ENCODE results near the gene SEZ6L.

SEZ6L gene

DNA sequence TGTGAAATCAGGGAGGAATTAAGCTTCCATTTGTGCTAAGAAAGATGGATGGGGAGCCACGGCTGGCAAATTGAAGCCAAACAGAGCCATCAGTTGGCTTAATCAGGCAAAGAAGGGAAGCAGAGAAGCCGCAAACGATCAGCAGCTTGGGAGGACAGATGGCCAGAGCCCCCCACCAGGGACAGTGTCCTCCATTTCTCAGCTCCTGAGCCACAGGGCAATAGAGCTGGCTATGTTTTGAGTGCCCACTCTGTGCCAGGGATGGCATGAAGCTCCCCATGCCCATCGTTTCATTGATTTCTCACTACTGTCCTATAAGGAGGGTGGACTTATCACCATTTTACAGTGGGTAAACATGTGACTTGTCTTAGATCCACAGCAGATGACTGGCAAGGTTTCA lies 133.5 kb downstream of the SEZ6L start:
- no peak for DNase-seq

DNA sequence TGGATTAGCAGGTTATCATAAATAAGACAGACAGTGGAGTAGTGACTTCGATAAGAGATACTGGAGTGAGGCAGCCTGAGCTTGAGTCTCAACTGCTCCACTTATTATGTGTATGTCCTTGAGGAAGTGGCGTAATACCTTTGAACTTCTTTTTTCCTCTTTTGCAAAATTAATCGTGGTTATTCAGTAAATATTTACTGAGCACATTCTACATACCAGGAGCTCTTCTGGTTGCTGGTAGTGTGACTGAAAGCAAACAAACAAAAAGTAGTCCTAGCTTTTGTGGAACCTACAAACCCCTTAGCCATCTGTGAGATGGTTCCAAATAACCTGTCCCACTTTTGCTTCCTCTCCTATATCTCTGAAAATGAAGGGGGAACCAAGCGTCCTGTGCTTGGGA lies 134.2 kb downstream of the SEZ6L start:
- DNase-seq, result no peak

DNA sequence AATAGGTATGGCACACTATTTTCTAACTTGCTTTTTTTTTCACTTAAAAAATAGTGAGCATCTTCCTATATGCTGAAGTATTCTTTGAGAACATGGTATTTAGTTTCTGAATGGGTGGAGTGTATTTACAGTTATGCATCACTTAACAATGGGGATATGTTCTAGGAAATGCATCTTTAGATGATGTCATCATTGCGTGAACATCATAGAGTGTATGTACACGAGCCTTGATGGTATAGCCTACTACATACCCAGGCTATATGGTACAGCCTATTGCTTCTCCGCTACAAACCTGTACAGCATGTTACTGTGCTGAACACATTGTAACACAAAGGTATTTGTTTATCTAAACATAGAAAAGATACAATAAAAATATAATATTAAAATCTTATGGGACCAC lies 135.5 kb downstream of the SEZ6L start:
- no peak for DNase-seq

DNA sequence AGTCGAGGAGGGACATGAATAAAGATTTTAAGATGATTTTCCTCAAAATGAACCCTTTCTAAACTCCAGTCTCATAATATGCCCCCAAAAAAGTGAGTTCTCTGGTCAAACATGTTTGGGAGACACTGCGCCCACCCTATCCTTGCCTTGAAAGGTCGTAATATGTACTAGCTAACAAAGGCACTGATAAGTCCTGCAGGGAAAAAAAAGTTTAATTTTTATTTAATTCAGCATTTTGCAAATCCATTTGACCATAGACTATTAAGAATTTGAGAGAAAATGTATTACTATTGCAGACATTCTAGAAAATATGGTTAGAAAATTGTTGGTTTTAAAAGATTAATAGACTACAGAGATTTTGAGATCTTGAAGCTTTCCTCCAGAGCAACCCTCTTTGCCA lies 139.2 kb downstream of the SEZ6L start:
- no peak for DNase-seq

DNA sequence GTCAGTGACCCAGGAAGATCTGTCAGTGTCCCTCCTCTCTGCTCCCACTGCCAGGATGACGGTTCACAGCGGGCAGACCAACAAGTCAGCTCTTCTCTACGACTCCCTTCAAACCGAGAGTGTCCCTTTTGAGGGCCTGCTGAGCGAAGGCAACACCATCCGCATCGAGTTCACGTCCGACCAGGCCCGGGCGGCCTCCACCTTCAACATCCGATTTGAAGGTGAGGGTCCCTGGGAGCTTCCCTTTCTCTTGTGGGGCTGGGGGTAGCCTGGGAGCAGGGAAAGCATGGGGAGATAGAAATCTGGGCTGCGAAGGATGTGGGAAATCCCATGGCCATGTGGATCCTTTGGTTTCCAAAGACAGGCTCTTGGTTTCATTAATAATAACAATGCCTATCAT lies 141.4 kb downstream of the SEZ6L start:
- no peak for DNase-seq

DNA sequence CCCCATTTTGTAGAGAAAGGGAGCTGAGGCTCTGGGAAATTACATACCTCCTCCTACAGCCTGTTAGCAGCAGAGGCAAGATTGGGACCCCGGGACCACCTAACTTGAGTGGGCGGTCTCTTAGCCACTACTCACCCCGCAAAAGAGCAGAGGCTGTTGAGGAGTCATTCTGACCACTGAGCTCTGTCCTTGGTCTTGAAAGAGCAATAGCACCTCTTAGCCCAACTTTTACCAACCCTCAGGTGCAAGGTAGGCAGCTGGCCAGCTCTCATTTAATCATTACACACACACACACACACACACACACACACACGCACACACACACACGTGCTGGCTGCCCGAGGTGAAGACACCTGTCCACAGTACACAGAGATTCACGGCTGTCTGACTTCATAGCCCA lies 144.0 kb downstream of the SEZ6L start:
- no peak for DNase-seq

DNA sequence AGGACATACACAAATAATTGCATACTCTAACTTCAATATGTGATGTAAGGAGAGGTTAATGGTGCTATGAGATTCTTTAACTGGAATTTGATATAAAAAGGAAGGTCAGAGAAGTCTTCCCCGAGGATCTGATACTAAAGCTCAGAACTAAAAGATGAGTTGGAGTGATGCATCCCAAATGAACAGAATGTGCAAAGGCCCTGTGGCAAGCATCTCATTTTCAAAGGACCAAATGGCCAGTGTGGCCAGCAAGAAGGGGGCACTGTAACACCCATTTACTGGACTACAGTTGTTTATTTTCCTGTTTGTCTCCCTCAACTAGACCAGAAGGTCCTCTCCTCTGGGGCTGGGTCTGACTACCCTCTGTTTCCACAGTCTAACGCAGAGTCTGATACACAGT lies 144.9 kb downstream of the SEZ6L start:
- DNase-seq, result no peak

DNA sequence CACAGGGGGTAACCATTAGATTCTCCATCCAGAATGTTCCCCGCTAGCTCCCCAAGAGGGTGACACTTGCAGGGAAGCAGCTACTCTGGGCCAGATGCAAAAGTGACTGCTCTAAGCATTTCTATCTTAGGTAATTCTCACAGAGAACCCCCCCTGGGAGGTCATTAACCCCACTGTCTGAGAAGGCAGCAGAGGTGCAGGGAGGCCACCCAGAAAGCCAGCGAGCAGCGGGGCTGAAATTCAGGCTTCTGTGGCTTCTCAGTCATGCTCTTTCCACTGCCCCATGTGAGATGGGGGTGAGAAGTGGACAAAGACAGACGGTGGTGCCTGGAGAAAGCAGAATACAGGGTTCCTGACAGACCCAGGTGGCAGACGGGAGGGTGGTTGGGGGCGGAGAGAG lies 145.4 kb downstream of the SEZ6L start:
- DNase-seq, result no peak

DNA sequence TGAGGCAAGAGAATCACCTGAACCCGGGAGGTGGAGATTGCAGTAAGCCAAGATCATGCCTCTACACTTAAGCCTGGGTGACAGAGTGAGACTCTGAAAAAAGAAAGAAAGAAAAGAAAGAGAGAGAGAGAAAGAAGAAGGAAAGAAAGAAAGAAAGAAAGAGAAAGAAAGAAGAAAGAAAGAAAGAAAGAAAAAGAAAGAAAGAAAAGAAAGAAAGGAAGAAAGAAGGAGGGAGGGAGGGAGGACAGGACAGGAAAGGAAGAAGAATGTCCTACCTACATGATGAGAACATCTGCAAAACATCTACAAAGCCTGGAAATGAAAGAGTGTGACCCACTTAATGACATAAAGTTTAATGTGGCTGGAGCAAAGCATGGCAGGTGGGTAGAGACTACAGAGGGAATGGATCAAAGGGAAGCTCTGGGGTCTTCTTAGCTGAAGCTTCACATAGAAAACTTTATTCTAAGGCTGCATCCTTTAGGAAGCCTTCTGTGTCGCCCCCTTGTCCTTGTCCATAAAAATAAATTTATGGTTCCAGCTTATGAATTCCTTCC lies 147.5 kb downstream of the SEZ6L start:
- DNase-seq, result no peak

DNA sequence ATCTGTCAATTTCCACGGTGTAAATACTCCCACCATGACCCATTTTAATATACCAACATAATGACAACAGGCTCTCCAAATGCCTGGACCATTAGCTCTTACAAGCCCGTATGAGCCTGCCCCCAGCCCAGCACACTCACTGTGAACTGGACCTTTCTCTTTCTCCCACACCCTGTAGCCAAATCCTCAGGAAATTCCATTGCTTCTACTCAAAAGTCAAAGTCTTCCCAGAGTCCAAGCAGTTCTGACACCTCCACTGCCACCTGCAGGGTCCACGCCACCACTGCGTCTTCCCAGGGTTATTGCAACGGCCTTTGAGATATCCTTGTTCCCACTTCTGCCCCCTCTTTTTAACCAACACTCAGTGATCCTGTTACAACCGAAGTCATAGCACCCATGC lies 149.7 kb downstream of the SEZ6L start:
- DNase-seq, result peak in 1 of 2 experiments; percentile 10

DNA sequence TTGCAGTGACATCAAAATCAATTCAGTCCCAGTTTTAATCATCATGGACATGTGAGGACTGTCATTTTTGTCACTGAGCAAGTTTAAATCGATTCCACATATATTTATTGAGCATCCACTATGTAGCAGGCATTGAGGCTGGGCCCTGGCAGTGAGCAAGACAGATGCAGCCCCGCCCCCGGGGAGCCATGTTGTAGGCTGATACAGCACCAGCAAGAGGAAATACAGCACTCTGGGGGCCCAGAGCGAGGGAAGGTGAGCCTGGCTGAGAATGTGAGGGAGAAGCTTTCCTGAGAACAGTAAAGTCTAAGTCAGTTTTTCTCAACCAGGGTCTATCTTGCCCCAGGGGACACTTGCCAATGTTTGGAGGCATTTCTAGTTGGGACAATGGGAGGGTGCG lies 151.2 kb downstream of the SEZ6L start:
- no peak for DNase-seq

DNA sequence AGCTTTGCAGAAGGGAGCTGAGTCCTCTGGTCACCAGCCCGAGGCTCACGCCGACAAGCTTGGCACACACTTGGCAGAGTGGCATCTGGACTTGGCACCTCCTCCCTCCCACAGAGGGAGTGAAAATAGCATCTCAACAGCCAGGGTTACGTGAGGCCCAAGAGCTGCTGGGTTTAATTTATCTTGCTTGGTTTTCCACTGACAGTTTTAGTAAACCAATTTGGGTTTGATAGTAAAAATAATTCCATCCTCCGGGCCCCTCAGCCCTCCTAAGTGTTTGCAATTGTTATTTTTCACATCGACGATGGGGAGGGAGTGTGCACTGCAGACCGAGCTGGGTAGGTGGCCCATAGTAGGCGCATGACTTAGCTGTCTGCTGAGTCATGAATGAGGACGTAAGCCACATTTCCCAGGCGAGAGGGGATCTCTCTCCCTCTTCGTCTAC lies 152.2 kb downstream of the SEZ6L start:
- no peak for DNase-seq

DNA sequence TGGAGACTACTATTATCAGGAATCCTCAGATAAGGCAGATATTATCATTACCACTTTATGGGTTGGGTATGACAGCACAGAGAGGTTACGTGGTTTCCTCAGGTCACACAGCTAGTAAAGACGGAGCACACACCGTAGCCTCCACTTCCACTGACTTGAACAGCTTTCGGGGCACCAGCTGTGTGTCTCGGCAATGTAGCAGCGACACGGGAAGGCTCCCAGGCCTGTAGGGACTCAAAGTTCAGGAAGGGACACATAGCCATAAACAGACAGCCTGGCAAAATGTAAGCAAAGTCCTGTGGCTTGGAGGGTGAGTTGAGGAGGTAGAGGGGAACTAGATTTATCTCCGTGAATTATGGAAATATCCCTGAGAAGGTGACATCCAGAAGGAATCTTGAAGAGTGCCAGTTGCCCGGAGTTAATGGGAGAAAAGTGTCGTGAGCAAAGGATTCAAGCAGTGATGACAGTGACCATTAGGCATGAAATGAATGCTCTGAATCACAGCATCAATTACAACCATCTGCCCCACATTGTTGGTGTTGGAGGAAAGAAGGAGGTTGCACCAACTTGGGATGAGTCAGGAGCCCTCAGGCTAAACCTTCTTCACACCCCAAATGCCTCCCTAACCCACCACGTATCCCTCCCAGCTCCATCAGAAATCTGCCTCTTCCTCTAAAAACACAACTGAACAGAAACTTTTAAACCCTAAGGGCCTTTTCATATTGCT lies 153.1 kb downstream of the SEZ6L start:
- DNase-seq, result no peak

DNA sequence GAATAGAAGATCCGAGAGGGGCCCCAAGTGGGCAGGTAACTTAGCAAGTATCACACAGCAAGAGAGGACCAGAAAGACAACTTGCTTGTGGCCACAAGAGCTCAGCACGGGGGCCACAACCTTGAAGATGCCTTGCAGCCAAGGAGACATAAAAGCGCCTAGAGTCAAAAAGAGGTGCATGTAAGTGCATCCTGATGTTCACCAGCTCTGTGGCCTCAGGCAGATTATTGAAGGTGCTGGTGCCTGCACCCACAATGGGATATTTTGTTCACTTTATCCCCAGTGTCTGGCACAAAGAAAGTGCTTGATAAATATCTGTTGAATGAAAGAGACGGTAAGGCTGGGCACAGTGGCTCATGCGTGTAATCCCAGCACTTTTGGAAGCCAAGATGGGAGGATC lies 153.8 kb downstream of the SEZ6L start:
- DNase-seq, result no peak

DNA sequence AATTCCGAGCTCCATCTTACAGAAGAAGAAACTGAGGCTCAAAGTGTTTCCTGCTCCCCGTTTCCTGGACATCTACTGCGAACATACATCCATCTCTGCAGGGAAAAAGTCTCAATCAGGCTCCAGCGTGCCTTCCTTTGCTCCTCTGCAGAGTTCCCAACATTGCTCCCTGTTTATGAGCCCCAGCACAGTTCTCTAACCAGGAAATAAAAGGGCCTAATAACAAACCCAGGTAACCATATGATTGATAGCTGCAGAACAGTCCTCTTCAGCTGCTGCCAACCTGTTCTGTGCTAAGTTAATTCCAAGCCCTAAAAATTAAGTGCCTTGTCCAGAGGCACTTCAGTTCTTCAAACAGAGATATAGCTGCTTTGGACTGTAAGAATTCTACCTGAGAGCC lies 154.9 kb downstream of the SEZ6L start:
- no peak for DNase-seq

DNA sequence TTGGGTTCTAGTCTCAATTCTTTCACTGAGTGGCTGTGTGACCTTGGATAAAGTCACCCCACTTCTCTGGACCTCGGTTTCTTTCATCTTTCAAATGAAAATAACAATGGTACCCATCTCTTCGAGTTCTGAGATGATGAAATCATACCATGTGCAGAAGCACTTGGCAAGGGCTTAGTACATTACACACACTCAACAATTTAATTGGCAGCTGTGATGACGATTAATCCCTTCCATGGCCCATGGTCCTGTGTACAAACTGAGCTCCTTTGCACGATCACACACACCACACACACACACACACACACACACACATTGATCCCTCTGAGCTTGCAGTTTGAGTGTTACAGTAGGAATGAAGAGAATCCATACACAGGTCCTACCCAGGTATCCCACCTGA lies 156.4 kb downstream of the SEZ6L start:
- DNase-seq, result no peak

DNA sequence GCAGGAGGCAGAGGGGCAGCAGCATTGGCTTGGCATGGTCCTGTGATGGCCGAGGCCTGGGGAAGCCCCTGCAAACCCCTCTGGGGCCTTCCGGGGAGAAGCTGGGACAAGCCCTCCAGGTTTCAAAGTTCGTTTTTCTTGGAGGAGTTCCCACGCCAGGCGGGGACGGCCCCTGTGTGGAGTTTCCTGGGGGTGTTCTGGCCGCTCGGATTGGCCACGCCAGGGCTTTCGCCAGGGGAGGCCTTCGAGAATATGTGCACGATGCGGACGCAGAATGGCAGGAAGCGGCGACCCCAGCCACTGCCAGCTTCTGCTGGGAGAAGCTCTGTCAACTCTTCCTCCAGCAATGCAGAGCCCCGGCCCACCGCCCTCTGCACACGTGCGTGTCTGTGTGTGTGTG lies 157.5 kb downstream of the SEZ6L start:
- DNase-seq, result no peak

DNA sequence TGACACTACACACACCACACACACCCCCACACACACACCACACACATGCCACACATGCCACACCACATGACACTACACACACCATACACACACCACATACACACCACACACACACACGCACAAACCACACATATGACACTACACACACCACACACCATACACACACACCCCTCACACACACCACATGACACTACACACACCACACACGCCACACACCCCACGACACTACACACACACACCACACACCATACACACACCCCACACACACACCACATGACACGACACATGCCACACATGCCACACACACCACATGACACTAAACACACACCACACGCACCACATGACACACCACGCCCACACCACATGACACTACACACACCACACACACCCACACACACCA lies 158.0 kb downstream of the SEZ6L start:
- DNase-seq, result no peak

DNA sequence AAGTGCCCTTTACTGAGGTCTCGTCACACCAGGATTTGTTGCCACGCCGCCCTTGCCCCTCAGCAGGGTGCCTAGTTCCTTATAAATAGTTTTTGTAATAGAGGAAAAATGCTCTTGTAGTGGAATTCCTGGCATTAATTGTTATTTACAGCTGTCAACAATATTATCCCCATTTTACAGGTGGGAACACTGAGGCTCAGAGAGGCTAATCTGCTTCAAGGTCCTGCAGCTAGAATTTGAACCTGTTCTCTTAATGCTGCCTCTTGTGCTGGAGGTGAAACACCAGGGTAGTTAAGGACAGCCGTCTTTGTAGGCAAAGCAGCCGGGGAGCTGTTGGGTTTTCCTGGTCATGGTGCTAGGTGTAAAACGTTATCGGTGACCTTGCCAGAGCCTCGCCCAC lies 159.0 kb downstream of the SEZ6L start:
- DNase-seq, result no peak

DNA sequence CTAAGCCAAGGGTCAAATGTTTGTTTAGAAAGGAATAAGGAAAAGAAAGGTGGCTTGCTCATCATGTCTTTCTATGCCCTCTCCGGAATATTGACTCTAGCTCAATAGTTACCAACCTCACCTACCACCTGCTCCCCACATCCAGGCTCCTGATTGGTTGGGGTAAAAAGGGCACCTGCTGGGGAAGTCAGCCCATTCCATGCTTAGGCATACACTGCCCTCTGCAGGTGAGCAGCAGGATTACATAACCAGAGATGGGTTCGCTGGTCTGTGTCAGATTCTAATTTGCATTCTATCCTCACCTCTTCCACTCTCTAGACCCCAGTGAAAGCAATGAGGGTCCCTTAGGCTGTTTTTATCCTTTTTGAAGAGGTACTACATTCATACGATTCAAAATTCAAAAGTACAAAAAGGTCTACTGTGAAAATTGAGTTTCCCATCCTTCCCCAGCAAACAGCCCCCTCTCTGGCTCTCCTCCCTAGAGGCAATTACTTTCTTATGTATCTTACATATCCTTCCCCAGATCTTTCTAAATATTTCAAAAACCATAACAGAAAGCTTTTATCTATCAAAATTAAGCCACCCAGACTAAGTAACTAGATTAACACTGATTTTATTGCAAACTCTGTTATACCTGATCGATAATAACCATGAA lies 161.8 kb downstream of the SEZ6L start:
- peak; percentile 65 to 78 for DNase-seq

DNA sequence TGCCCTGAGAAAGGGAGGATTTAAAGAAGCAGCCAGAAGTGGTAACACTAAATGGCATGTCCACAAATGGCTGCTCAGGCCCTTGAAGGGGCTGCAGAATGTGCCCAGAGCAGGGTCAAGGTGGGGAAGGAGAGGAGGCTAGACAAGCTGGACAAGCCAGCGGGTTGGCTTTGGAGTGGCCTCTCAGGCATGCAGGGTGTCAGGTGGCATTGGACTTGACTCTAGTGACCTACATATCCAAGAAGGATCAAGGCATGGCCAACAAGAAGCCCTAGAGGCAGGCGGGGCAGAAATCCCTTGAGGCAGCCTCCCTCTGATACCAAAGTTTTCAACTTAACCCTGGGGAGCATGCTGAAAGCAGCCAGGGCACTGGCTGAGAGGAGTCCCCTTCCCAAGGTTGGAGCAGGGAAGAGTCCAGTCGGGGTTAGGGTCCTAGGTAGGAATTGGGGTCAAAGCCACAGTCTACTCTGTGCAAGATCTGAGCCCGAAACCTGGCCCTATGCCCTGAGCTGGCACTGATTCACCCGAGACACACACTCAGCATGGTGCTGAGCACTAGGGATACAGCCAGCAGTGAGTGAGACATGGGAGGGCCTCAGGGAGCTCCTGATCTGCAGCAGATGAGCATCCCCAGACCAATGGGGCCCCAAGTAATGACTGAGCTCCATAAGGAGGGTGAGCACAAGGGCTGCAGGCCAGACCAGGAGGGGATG lies 164.0 kb downstream of the SEZ6L start:
- no peak for DNase-seq

DNA sequence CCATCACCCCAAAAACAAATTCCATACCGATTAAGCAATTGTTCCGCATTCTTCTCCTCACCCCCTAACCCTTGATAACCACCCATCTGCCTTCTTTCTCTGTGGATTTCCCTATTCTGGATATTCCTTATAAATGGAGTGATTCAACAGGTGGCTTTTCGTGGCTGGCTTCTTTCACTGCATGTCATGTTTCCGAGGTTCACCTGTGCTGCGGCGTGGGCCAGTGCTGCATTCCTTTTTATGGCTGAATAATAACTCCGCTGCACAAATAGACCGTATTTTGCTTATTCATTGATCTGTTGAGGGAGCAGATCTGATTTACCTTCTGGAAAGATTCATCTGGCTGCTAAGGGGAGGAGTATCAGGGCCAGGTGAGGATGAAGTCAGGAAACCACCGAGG lies 165.0 kb downstream of the SEZ6L start:
- no peak for DNase-seq

DNA sequence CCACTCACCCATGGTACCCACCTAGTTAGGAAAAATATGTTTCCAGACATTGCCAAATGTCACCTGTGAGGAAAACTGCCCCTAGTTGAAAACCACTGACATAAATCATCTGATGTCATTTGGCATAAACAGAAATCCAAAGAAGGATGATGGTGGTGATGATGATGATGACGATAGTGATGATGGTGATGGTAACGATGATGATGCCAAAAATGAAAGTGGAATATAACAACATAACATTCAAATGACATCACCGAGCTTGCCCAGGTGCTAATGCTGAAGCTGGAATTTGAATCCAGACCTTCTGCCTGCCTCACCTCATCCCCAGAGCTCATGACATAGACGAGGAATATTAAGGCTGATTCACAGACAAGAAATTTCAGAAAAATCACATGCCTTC lies 167.5 kb downstream of the SEZ6L start:
- DNase-seq, result no peak

DNA sequence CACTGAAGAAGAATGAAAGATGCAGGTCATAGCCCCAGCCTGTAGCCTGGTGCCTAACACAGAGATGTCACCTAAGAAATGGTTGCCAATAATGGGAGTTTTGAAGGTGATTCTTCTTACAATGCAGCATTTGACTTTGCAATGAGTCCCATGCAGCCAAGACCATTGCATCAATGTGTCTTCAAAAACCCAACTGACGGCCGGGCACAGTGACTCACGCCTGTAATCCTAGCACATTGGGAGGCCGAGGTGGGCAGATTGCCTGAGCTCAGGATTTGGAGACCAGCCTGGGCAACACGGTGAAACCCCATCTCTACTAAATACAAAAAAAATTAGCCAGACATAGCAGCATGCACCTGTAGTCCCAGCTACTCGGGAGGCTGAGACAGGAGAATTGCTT lies 170.5 kb downstream of the SEZ6L start:
- no peak for DNase-seq

Measured in NCI-H1930 (cell line).